HG02840 (cell line): ENCODE results near the gene ABHD13.

Experiments used
- ATAC-seq: cut with Tn5 transposase; IDR thresholded peaks from one replicate; pipeline ENCODE4 v1.9.1; 2021; ENCODE audit warnings: mild to moderate bottlenecking, moderate library complexity, moderate number of reproducible peaks; ENCODE audit not compliant: unreplicated experiment, low FRiP score

Gene ABHD13

GRCh38 chr13:108278466-108278865, 60.3 kb downstream of the ABHD13 start:
- ATAC-seq, result no peak

- no peak for ATAC-seq
Observed at GRCh38 chr13:108281901-108282300, 63.7 kb downstream of the ABHD13 start.

DNA sequence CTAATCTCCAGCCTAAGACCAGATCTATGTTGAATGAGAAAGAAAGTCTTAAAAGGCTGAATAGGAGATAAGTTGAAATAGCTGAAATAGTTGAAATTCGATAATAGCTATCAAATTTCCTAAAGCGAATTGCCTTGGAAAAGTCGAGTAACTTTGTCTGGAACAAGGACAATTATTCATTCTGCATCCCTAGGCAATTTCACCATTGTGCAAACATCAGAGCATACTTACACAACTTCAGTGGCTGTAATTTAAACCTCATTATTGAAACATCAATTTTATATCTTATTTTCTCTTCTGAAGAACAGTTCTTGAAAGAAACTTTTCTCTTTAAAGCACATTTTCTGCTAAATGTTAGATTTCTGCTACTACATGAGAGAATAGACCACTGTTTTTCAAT, 64.9 kb downstream of the ABHD13 start:
- ATAC-seq, result no peak
